NCI-H345 treated with DMSO at 0.1 percent for 48 hours (cell line): Measurements from ENCODE around the gene CXorf49B.
"Not testable (repeated sequence)": the region's sequence is repeated elsewhere in the genome, so short reads cannot be mapped to it uniquely, and the experiment has no call there.

Source experiments
- DNase-seq: peaks from one replicate; lab custom pipeline; 2025; ENCODE audit not compliant: unreplicated experiment; lab: John Stamatoyannopoulos, UW

The CXorf49B gene

GRCh38 chrX:71763049-71763448, at the start of gene CXorf49B:
Gene CXorf49B (plus strand): TSS chrX:71763349. CDS start chrX:71763424, 75 bp downstream.
- DNase-seq: not testable (repeated sequence)

- not testable (repeated sequence) for DNase-seq
Measured at GRCh38 chrX:71714064-71714463, 49.1 kb upstream of the CXorf49B start.

GRCh38 chrX:71715551-71715950, 47.6 kb upstream of the CXorf49B start:
- DNase-seq: not testable (repeated sequence)

GRCh38 chrX:71716323-71716722, 46.8 kb upstream of the CXorf49B start:
- not testable (repeated sequence) for DNase-seq

- DNase-seq: not testable (repeated sequence)
Measured at GRCh38 chrX:71718185-71718584, 45.0 kb upstream of the CXorf49B start, which contains the start of gene CXorf49. Gene CXorf49 (minus strand): TSS chrX:71718285. CDS start chrX:71718151, 134 bp downstream.

GRCh38 chrX:71719195-71719594, 44.0 kb upstream of the CXorf49B start:
- DNase-seq: not testable (repeated sequence)

- not testable (repeated sequence) for DNase-seq
Measured at GRCh38 chrX:71720289-71720886, 42.8 kb upstream of the CXorf49B start.

- DNase-seq: not testable (repeated sequence)
Measured at GRCh38 chrX:71760688-71761281, 2.4 kb upstream of the CXorf49B start.

- DNase-seq: not testable (repeated sequence)
Measured at GRCh38 chrX:71764832-71765231, 1.7 kb downstream of the CXorf49B start.

- DNase-seq: not testable (repeated sequence)
Measured at GRCh38 chrX:71765613-71766012, 2.5 kb downstream of the CXorf49B start.

- DNase-seq: not testable (repeated sequence)
Measured at GRCh38 chrX:71767134-71767533, 4.0 kb downstream of the CXorf49B start.

GRCh38 chrX:71778322-71778721, 15.2 kb downstream of the CXorf49B start:
- not testable (repeated sequence) for DNase-seq

GRCh38 chrX:71782225-71782949, 19.2 kb downstream of the CXorf49B start:
- not testable (repeated sequence) for DNase-seq

GRCh38 chrX:71782950-71783299, 19.8 kb downstream of the CXorf49B start:
- DNase-seq: not testable (repeated sequence)

- DNase-seq: not testable (repeated sequence)
Measured at GRCh38 chrX:71783569-71784347, 20.6 kb downstream of the CXorf49B start.

GRCh38 chrX:71784348-71784983, 21.3 kb downstream of the CXorf49B start:
- DNase-seq: not testable (repeated sequence)

GRCh38 chrX:71806450-71806849, 43.3 kb downstream of the CXorf49B start:
- not testable (repeated sequence) for DNase-seq

GRCh38 chrX:71809886-71810285, 46.7 kb downstream of the CXorf49B start:
- no peak for DNase-seq

- no peak for DNase-seq
Measured at GRCh38 chrX:71814123-71814912, 51.2 kb downstream of the CXorf49B start.
